ENCODE measurements around the gene TAB3. TPM values are rescaled to one million over a fixed set of nuclear protein-coding genes. Genes with fewer than 3 reads are reported as not detected.
A peak's percentile ranks its signal among the peaks of the same experiment; 100 is the strongest.

Gene TAB3
- total and polyA plus RNA-seq, 9 donors = 8.1 to 14.9 (median 10.8) TPM

GRCh38 chrX:30888526-30889146, 418 bp downstream of the TAB3 start:
- H3K4me3 ChIP-seq (ENCODE audit: low read length) = peak overlapping the region; percentile 64
- H3K36me3 ChIP-seq (ENCODE audit: control insufficient read depth, insufficient read depth, low read length) = no peaks in the 10 kb centered on the region
- WGBS (ENCODE audit: insufficient coverage) = 25% methylated on average over 45 of the region's 45 CpGs
- peaks cover 19% of the 10 kb centered on the region for H3K27me3 ChIP-seq (ENCODE audit: control insufficient read depth, insufficient read depth, low read length)
- H3K27ac ChIP-seq (ENCODE audit: low read length) = peak overlapping the region; percentile 51
- no peaks in the 10 kb centered on the region for H3K9me3 ChIP-seq (replicated peaks; ENCODE audit: control insufficient read depth, low read depth, low read length)
- no peaks in the 10 kb centered on the region for H3K4me1 ChIP-seq (ENCODE audit: control insufficient read depth, insufficient read depth, low read length)
- DNase-seq = no peak

GRCh38 chrX:30887721-30888120, 1.3 kb downstream of the TAB3 start:
- no peaks in the 10 kb centered on the region for H3K4me1 ChIP-seq (ENCODE audit: control insufficient read depth, insufficient read depth, low read length)

GRCh38 chrX:30887288-30887687, 1.8 kb downstream of the TAB3 start:
- Histone ChIP-seq H3K27me3 (ENCODE audit: control insufficient read depth, insufficient read depth, low read length) (peaks cover 19% of the 10 kb centered on the region), H3K9me3 (replicated peaks; ENCODE audit: control insufficient read depth, low read depth, low read length) (no peaks in the 10 kb centered on the region), H3K36me3 (ENCODE audit: control insufficient read depth, insufficient read depth, low read length) (no peaks in the 10 kb centered on the region), H3K27ac (ENCODE audit: low read length) (no peak overlapping the region), H3K4me1 (ENCODE audit: control insufficient read depth, insufficient read depth, low read length) (no peaks in the 10 kb centered on the region), H3K4me3 (ENCODE audit: low read length) (no peak overlapping the region)
- DNase-seq = no peak
- no CpG with 5 or more reads among the region's 5 CpGs for WGBS (ENCODE audit: insufficient coverage)

More at GRCh38 chrX:30887721-30888120, 1.3 kb downstream of the TAB3 start:
- Histone ChIP-seq H3K36me3 (ENCODE audit: control insufficient read depth, insufficient read depth, low read length) (no peaks in the 10 kb centered on the region), H3K9me3 (replicated peaks; ENCODE audit: control insufficient read depth, low read depth, low read length) (no peaks in the 10 kb centered on the region), H3K4me3 (ENCODE audit: low read length) (no peak overlapping the region), H3K27ac (ENCODE audit: low read length) (no peak overlapping the region), H3K27me3 (ENCODE audit: control insufficient read depth, insufficient read depth, low read length) (peaks cover 19% of the 10 kb centered on the region)
- DNase-seq = no peak
- WGBS (ENCODE audit: insufficient coverage) = no CpG with 5 or more reads among the region's 4 CpGs

- Histone ChIP-seq H3K27ac (ENCODE audit: low read length) (no peak overlapping the region), H3K4me3 (ENCODE audit: low read length) (no peak overlapping the region), H3K36me3 (ENCODE audit: control insufficient read depth, insufficient read depth, low read length) (no peaks in the 10 kb centered on the region), H3K9me3 (replicated peaks; ENCODE audit: control insufficient read depth, low read depth, low read length) (no peaks in the 10 kb centered on the region), H3K27me3 (ENCODE audit: control insufficient read depth, insufficient read depth, low read length) (peaks cover 12% of the 10 kb centered on the region), H3K4me1 (ENCODE audit: control insufficient read depth, insufficient read depth, low read length) (no peaks in the 10 kb centered on the region)
- DNase-seq = no peak
- WGBS (ENCODE audit: insufficient coverage) = 67% methylated on average over 1 of the region's 2 CpGs
These were observed 3.9 kb downstream of the TAB3 start for GRCh38 chrX:30885136-30885535.

- H3K36me3 ChIP-seq (ENCODE audit: control insufficient read depth, insufficient read depth, low read length) = no peaks in the 10 kb centered on the region
- H3K9me3 ChIP-seq (replicated peaks; ENCODE audit: control insufficient read depth, low read depth, low read length) = no peaks in the 10 kb centered on the region
- no peak overlapping the region for H3K4me3 ChIP-seq (ENCODE audit: low read length)
- no peaks in the 10 kb centered on the region for H3K4me1 ChIP-seq (ENCODE audit: control insufficient read depth, insufficient read depth, low read length)
- no peak overlapping the region for H3K27ac ChIP-seq (ENCODE audit: low read length)
- WGBS (ENCODE audit: insufficient coverage) = no CpG with 5 or more reads among the region's 2 CpGs
- H3K27me3 ChIP-seq (ENCODE audit: control insufficient read depth, insufficient read depth, low read length) = no peaks in the 10 kb centered on the region
- DNase-seq = no peak
These were observed 5.9 kb downstream of the TAB3 start for GRCh38 chrX:30883138-30883537.

- H3K4me1 ChIP-seq (ENCODE audit: control insufficient read depth, insufficient read depth, low read length) = no peaks in the 10 kb centered on the region
- no peak overlapping the region for H3K4me3 ChIP-seq (ENCODE audit: low read length)
- no CpG with 5 or more reads among the region's 1 CpG for WGBS (ENCODE audit: insufficient coverage)
- no peaks in the 10 kb centered on the region for H3K9me3 ChIP-seq (replicated peaks; ENCODE audit: control insufficient read depth, low read depth, low read length)
- H3K27ac ChIP-seq (ENCODE audit: low read length) = no peak overlapping the region
- no peaks in the 10 kb centered on the region for H3K27me3 ChIP-seq (ENCODE audit: control insufficient read depth, insufficient read depth, low read length)
- no peak for DNase-seq
- no peaks in the 10 kb centered on the region for H3K36me3 ChIP-seq (ENCODE audit: control insufficient read depth, insufficient read depth, low read length)
These were observed 7.3 kb downstream of the TAB3 start for GRCh38 chrX:30881797-30882196.

- no peaks in the 10 kb centered on the region for H3K36me3 ChIP-seq (ENCODE audit: control insufficient read depth, insufficient read depth, low read length)
These were observed 7.7 kb downstream of the TAB3 start for GRCh38 chrX:30881390-30881789.

GRCh38 chrX:30880058-30880457, 9.0 kb downstream of the TAB3 start:
- Histone ChIP-seq H3K27me3 (ENCODE audit: control insufficient read depth, insufficient read depth, low read length) (peaks cover 2% of the 10 kb centered on the region), H3K27ac (ENCODE audit: low read length) (no peak overlapping the region), H3K4me1 (ENCODE audit: control insufficient read depth, insufficient read depth, low read length) (no peaks in the 10 kb centered on the region), H3K36me3 (ENCODE audit: control insufficient read depth, insufficient read depth, low read length) (no peaks in the 10 kb centered on the region), H3K9me3 (replicated peaks; ENCODE audit: control insufficient read depth, low read depth, low read length) (no peaks in the 10 kb centered on the region), H3K4me3 (ENCODE audit: low read length) (no peak overlapping the region)
- no peak for DNase-seq
- WGBS (ENCODE audit: insufficient coverage) = no CpG with 5 or more reads among the region's 3 CpGs

More at GRCh38 chrX:30881390-30881789, 7.7 kb downstream of the TAB3 start:
- Histone ChIP-seq H3K27ac (ENCODE audit: low read length) (no peak overlapping the region), H3K4me3 (ENCODE audit: low read length) (no peak overlapping the region), H3K9me3 (replicated peaks; ENCODE audit: control insufficient read depth, low read depth, low read length) (no peaks in the 10 kb centered on the region), H3K4me1 (ENCODE audit: control insufficient read depth, insufficient read depth, low read length) (no peaks in the 10 kb centered on the region), H3K27me3 (ENCODE audit: control insufficient read depth, insufficient read depth, low read length) (no peaks in the 10 kb centered on the region)
- WGBS (ENCODE audit: insufficient coverage) = no CpG with 5 or more reads among the region's 1 CpG
- no peak for DNase-seq

- no peak overlapping the region for H3K27ac ChIP-seq (ENCODE audit: low read length)
- no peaks in the 10 kb centered on the region for H3K4me1 ChIP-seq (ENCODE audit: control insufficient read depth, insufficient read depth, low read length)
- H3K9me3 ChIP-seq (replicated peaks; ENCODE audit: control insufficient read depth, low read depth, low read length) = no peaks in the 10 kb centered on the region
- no peaks in the 10 kb centered on the region for H3K36me3 ChIP-seq (ENCODE audit: control insufficient read depth, insufficient read depth, low read length)
- peaks cover 6% of the 10 kb centered on the region for H3K27me3 ChIP-seq (ENCODE audit: control insufficient read depth, insufficient read depth, low read length)
- H3K4me3 ChIP-seq (ENCODE audit: low read length) = no peak overlapping the region
- 83% methylated on average over 5 of the region's 6 CpGs for WGBS (ENCODE audit: insufficient coverage)
- no peak for DNase-seq
These were observed 12.7 kb downstream of the TAB3 start for GRCh38 chrX:30876367-30876766.

- no peak for DNase-seq
- H3K36me3 ChIP-seq (ENCODE audit: control insufficient read depth, insufficient read depth, low read length) = no peaks in the 10 kb centered on the region
- H3K9me3 ChIP-seq (replicated peaks; ENCODE audit: control insufficient read depth, low read depth, low read length) = no peaks in the 10 kb centered on the region
- no peak overlapping the region for H3K27ac ChIP-seq (ENCODE audit: low read length)
- H3K27me3 ChIP-seq (ENCODE audit: control insufficient read depth, insufficient read depth, low read length) = peaks cover 6% of the 10 kb centered on the region
- H3K4me1 ChIP-seq (ENCODE audit: control insufficient read depth, insufficient read depth, low read length) = no peaks in the 10 kb centered on the region
- WGBS (ENCODE audit: insufficient coverage) = no CpG with 5 or more reads among the region's 3 CpGs
- no peak overlapping the region for H3K4me3 ChIP-seq (ENCODE audit: low read length)
These were observed 13.1 kb downstream of the TAB3 start for GRCh38 chrX:30875957-30876356.

GRCh38 chrX:30874851-30875250, 14.2 kb downstream of the TAB3 start:
- H3K27ac ChIP-seq (ENCODE audit: low read length) = no peak overlapping the region
- WGBS (ENCODE audit: insufficient coverage) = 85% methylated on average over 2 of the region's 3 CpGs
- H3K4me1 ChIP-seq (ENCODE audit: control insufficient read depth, insufficient read depth, low read length) = no peaks in the 10 kb centered on the region
- no peaks in the 10 kb centered on the region for H3K9me3 ChIP-seq (replicated peaks; ENCODE audit: control insufficient read depth, low read depth, low read length)
- H3K27me3 ChIP-seq (ENCODE audit: control insufficient read depth, insufficient read depth, low read length) = peaks cover 6% of the 10 kb centered on the region
- no peak overlapping the region for H3K4me3 ChIP-seq (ENCODE audit: low read length)
- DNase-seq = no peak
- peaks cover 3% of the 10 kb centered on the region for H3K36me3 ChIP-seq (ENCODE audit: control insufficient read depth, insufficient read depth, low read length)
